ENCODE measurements around the gene PHF8.

Gene PHF8

DNA sequence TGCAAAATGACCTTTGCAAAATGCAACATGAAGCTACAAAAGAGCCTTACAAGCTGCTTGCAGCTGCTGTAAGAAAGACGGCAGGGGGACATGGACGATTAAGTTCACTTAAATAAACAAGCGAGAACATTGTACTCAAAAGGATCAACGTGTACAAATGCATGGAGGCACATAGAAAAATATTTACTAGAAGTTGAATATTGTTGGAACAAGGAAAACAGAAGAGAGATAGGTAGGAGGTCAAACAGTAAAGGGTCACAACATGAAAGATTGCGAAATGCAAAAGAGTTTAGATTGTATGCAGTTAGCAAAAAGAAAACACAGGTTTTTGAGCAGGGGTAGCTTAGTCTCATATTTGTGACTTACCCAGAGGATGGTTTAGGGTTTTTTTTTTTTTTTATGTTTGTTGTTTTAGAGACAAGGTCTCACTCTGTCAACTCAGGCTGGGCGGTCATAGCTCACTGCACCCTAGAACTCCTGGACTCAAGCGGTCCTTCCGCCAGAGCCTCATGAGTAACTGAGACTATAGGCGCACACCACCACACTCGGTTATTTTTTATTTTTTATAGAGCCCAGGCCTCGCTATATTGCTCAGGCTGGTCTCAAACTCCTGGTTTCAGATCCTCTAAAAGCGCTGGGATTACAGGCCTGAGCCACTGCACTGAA, 1.4 kb upstream of the PHF8 start:
- peaks cover 13% of the 10 kb centered on the region for H3K4me1 Mint-ChIP-seq (ENCODE audit: low read depth)
- intact Hi-C loops (cut with micrococcal nuclease) = loop anchor here (2.0 to 10.0 kb wide), 3 partner anchors 137 to 759 kb away; partner anchors contain the start of genes FAM120C and MAGED2
- no peaks in the 10 kb centered on the region for H3K27me3 Mint-ChIP-seq
- no peak overlapping the region for H3K4me3 Mint-ChIP-seq
- no peaks in the 10 kb centered on the region for H3K9me3 Mint-ChIP-seq
- H3K27ac Mint-ChIP-seq = peak overlapping the region; percentile 95
- H3K36me3 Mint-ChIP-seq (ENCODE audit: low read depth) = peaks cover 26% of the 10 kb centered on the region

DNA sequence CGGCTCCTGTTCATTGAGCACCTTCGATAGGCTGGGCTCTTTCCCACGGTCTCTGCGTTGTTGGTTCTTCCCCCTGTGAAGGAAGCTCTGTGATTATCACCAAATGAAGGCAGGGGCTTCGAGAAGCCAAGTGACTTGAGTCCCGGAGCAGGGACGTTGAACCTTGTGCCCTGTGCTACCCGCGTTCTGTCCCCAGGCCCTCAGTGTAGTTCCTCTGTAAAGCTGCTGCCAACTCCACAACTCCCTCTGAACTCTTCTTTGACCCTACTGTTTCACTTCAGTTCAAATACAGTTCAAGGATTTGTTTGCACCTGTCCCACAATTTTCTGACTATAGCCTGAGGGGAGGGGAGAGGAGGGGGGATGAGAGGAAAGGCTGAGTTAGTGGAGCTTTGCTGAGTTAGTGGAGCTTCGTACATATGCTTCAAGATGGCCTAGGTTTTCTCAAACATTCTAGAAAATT, 635 bp upstream of the PHF8 start:
- H3K27me3 Mint-ChIP-seq = no peaks in the 10 kb centered on the region
- peaks cover 33% of the 10 kb centered on the region for H3K36me3 Mint-ChIP-seq (ENCODE audit: low read depth)
- no peaks in the 10 kb centered on the region for H3K9me3 Mint-ChIP-seq
- intact Hi-C loops (cut with micrococcal nuclease) = loop anchor here (2.0 to 10.0 kb wide), 3 partner anchors 138 to 760 kb away; partner anchors contain the start of genes FAM120C and MAGED2
- H3K4me1 Mint-ChIP-seq (ENCODE audit: low read depth) = peaks cover 18% of the 10 kb centered on the region
- peak overlapping the region; percentile 95 for H3K27ac Mint-ChIP-seq
- H3K4me3 Mint-ChIP-seq = peak overlapping the region; percentile 90

DNA sequence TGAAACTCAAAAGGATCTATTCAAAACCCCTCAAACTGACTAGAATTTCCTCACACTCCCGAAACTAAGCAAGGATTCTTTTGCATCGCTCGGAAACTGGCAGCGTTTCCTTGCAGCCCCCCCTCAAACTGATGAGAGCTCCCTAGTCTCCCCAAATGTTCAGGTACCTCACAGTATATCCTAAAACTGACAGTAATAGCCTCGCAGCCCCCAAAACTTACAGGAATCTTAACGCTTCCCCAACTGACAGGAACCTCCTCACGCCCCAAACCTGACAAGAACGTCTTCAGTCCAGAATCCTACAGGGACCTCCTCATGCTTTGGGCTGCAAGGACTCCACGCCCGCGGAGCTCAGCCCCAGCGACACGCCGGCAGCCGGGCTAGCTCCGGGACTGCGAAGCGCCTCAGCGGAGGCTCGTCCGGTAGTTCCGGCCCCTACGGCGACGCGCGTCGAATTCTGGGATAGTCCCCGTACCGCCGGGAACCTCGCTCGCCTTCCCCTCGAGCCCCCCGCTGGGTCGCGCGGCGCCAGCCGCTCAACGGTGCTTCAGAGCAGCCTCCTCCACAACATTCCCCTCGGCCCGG, 640 bp downstream of the PHF8 start:
- Mint-ChIP-seq H3K27ac (peak overlapping the region; percentile 95), H3K27me3 (no peaks in the 10 kb centered on the region), H3K9me3 (no peaks in the 10 kb centered on the region), H3K36me3 (ENCODE audit: low read depth) (peaks cover 33% of the 10 kb centered on the region), H3K4me1 (ENCODE audit: low read depth) (peaks cover 13% of the 10 kb centered on the region), H3K4me3 (peak overlapping the region; percentile 90)
- intact Hi-C loops (cut with micrococcal nuclease) = loop anchor here (2.0 to 10.0 kb wide), 2 partner anchors 139 to 761 kb away; partner anchors contain the start of genes FAM120C and MAGED2

DNA sequence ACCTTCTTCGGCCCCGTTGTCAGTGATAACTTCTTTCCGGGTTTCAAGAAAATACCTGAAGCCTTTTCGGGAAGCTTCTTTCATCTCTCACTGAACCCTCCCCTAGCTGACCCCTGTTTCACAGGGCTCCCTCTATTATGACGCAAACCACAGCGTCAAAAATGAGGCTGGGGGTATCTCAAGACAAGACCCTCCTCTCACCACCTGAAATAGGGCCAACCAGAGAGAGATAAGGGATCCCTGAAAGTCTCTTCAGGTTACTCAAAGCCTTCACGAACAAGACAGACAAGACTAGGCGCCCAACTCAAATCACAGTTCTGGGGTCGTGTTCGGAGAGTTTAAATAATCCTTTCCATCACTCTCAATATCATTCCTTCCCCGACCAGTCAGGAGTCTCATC, 1.2 kb downstream of the PHF8 start:
- H3K27me3 Mint-ChIP-seq = no peaks in the 10 kb centered on the region
- H3K27ac Mint-ChIP-seq = peak overlapping the region; percentile 95
- H3K4me1 Mint-ChIP-seq (ENCODE audit: low read depth) = peaks cover 13% of the 10 kb centered on the region
- intact Hi-C loops (cut with micrococcal nuclease) = loop anchor here (10.0 kb wide), 1 partner anchor 762 kb away; the partner anchor contains the start of gene MAGED2
- H3K4me3 Mint-ChIP-seq = peak overlapping the region; percentile 90
- no peaks in the 10 kb centered on the region for H3K9me3 Mint-ChIP-seq
- peaks cover 33% of the 10 kb centered on the region for H3K36me3 Mint-ChIP-seq (ENCODE audit: low read depth)

DNA sequence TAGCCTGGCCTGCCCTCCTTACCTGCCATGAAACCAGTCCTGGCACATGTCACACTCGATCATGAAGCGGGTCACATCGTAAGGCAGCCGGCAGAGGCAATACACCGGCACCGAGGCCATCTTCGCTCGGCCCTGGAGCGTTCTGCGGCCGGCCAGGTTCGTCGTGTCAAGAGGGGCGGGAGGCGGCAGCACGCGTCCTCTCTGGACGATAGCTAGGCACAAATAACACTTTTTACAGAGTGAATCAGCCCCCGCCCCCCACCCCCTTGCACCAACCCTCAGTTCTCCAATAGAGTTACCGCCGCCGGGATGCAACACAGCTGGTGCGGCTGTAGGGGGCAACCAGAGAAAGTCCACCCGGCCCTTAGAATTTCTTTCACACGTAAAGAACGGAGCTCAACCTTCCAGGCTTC, 1.7 kb downstream of the PHF8 start:
- intact Hi-C loops (cut with micrococcal nuclease) = loop anchor here (10.0 kb wide), 1 partner anchor 762 kb away; the partner anchor contains the start of gene MAGED2
- Mint-ChIP-seq H3K4me1 (ENCODE audit: low read depth) (peaks cover 13% of the 10 kb centered on the region), H3K9me3 (no peaks in the 10 kb centered on the region), H3K27me3 (no peaks in the 10 kb centered on the region), H3K36me3 (ENCODE audit: low read depth) (peaks cover 35% of the 10 kb centered on the region), H3K4me3 (peak overlapping the region; percentile 90), H3K27ac (peak overlapping the region; percentile 95)

DNA sequence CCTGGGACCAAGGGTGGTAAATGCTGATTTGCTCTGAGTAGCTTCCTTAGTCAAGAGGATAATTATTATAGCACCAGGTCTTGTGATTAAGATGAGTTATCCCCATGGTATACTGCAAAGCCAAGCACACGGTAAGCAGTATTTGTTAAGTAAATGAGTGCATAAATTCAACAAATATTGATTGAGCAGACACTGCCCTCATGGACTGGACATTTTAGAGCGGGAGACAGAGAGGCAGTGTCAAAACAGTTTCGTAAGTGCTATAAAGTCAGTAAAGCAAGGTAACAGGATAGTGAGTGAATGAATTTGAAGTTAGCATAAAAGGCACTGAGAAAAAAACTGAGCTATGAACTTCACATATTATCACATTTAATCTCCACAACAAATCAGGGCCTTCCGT, 13.9 kb downstream of the PHF8 start:
- Mint-ChIP-seq H3K4me1 (ENCODE audit: low read depth) (no peaks in the 10 kb centered on the region), H3K9me3 (no peaks in the 10 kb centered on the region), H3K36me3 (ENCODE audit: low read depth) (peaks cover 99% of the 10 kb centered on the region), H3K4me3 (no peak overlapping the region), H3K27ac (no peak overlapping the region), H3K27me3 (no peaks in the 10 kb centered on the region)
- intact Hi-C loops (cut with micrococcal nuclease) = no loop called here

DNA sequence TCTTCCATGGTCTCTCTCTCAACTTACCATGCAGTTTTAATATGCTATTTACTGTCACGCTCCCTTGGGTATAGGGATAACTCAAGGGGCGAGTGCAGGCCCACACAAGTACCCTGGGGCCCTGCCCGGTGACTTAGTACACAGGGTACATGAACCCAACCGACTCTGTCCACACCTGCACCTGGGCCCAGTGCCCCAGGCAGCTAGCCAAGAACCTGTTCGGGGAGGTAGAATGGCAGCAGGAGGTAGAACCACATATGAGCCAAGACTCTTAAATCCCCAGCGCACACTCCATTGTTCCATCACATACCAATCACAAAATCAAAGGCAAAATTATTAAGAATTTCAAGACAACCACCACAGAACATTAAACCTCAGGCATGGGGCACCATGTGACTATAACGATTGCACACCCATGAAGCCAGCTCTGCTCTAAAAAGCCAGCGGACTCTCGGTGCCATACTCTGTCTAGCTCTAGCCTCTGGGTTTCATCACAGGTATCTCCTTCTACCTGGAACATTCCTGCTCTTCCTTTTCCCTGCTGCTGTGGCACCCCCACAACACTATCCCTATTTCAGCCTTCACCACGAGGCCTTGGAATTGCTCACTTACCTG, 14.6 kb downstream of the PHF8 start:
- H3K9me3 Mint-ChIP-seq = no peaks in the 10 kb centered on the region
- no peaks in the 10 kb centered on the region for H3K4me1 Mint-ChIP-seq (ENCODE audit: low read depth)
- intact Hi-C loops (cut with micrococcal nuclease) = no loop called here
- H3K27me3 Mint-ChIP-seq = no peaks in the 10 kb centered on the region
- H3K27ac Mint-ChIP-seq = no peak overlapping the region
- H3K4me3 Mint-ChIP-seq = no peak overlapping the region
- peaks cover 97% of the 10 kb centered on the region for H3K36me3 Mint-ChIP-seq (ENCODE audit: low read depth)

DNA sequence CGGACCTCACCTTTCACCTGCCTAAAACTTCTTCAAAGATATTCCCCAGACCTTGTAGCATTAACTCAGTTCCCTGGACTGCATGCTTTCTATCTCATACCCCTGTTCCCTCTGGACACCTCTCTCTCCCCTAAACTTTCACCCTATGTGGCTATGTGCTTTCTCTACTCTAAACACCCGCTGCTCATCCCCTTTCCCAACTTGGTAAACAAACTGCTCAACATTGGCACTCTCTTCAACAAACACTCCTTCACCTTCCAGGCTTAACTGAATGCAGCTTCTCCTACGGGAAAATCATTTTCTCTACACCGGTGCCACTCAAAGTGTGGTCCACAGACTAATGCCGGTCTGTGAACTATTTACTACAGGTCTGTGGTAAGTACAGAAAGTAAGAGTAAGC, 19.9 kb downstream of the PHF8 start:
- Mint-ChIP-seq H3K9me3 (no peaks in the 10 kb centered on the region), H3K36me3 (ENCODE audit: low read depth) (peaks cover 92% of the 10 kb centered on the region), H3K27me3 (no peaks in the 10 kb centered on the region), H3K4me1 (ENCODE audit: low read depth) (no peaks in the 10 kb centered on the region), H3K27ac (no peak overlapping the region), H3K4me3 (no peak overlapping the region)
- intact Hi-C loops (cut with micrococcal nuclease) = no loop called here

DNA sequence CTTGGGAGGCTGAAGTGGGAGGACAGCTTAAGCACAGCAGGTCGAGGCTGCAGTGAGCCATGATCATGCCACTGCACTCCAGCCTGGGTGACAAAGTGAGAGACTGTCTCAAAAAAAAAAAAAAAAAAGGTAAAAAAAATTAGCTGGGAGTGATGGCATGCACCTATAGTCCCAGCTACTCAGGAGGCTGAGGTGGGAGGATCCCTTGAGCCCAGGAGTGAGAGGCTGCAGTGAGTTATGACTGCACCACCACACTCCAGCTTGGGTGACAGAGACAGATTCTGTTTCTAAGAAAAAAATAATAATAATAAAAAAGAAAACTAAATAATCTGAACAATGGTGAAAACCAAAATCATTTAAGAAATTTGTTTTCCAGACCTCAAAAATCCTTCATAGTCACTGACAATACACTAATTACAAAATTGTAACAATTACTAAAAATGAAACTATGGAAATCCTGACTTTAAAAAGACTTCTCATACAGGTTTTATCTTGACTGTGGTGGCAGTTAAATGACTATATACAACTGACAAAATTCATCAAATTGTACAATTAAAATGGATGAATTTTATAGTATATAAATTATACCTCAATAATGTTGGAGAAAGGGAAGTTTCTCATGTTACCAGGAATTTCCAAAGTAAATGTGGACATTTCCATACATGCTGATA, 31.3 kb downstream of the PHF8 start:
- Mint-ChIP-seq H3K4me3 (no peak overlapping the region), H3K27ac (no peak overlapping the region), H3K27me3 (no peaks in the 10 kb centered on the region), H3K4me1 (ENCODE audit: low read depth) (no peaks in the 10 kb centered on the region), H3K36me3 (ENCODE audit: low read depth) (peaks cover 78% of the 10 kb centered on the region), H3K9me3 (no peaks in the 10 kb centered on the region)
- intact Hi-C loops (cut with micrococcal nuclease) = no loop called here

DNA sequence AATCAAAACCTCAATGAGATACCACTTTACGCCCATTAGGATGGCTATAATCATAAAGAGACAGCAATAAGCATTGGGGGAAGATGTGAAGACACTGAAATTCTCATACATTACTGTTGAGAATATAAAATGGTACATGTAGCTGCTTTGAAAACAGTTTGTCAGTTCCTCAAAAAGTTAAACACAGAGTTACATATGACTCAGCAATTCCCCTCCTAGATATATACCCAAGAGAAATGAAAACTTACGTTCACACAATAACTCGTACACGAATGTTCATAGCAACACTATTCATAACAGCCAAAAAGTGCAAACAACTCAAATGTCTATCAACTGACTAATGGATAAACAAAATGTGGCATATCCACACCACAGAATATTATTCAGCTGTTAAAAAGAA, 36.6 kb downstream of the PHF8 start:
- no peaks in the 10 kb centered on the region for H3K4me1 Mint-ChIP-seq (ENCODE audit: low read depth)
- H3K4me3 Mint-ChIP-seq = no peak overlapping the region
- H3K27me3 Mint-ChIP-seq = no peaks in the 10 kb centered on the region
- intact Hi-C loops (cut with micrococcal nuclease) = no loop called here
- no peak overlapping the region for H3K27ac Mint-ChIP-seq
- no peaks in the 10 kb centered on the region for H3K9me3 Mint-ChIP-seq
- peaks cover 72% of the 10 kb centered on the region for H3K36me3 Mint-ChIP-seq (ENCODE audit: low read depth)

DNA sequence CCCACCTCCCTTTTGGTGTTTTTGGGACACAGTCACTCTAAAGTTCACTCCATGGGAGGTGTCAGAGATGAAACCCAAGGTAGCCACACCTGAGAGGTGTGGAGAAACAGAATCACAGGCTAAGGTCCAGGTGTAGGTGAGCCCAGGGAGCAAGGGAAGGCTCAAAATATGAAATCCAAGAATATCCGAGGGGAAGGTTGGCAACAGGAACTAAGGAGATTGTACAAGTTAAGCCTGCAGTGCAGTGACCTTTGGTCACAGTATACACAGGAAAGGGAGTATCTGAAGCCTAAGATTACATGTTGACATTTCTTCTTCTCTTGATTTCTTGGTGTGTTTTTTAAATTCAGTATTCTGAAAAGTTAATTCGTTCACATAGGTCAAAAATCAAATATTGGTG, 46.5 kb downstream of the PHF8 start:
- no peak overlapping the region for H3K27ac Mint-ChIP-seq
- H3K9me3 Mint-ChIP-seq = no peaks in the 10 kb centered on the region
- H3K36me3 Mint-ChIP-seq (ENCODE audit: low read depth) = peaks cover 79% of the 10 kb centered on the region
- H3K4me3 Mint-ChIP-seq = no peak overlapping the region
- intact Hi-C loops (cut with micrococcal nuclease) = no loop called here
- H3K27me3 Mint-ChIP-seq = no peaks in the 10 kb centered on the region
- no peaks in the 10 kb centered on the region for H3K4me1 Mint-ChIP-seq (ENCODE audit: low read depth)

DNA sequence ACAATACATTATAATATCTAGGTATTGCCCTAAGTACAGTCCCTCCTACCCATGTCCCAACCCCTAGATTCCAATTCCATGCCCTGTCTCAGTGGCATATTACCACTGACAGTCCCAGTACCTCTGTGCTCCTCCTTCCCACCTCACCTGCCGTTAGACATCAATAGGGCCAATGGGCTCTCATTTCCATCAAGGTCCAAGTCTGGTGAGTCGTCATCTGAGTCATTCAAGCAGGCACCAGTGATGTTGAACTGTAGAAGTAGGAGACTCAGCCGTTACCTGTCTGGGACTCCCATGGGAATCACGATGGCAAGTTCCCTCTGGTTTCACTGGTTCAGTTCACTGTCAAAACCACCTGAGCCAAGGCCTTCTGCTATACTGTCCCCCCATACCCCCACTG, 51.7 kb downstream of the PHF8 start:
- Mint-ChIP-seq H3K4me1 (ENCODE audit: low read depth) (no peaks in the 10 kb centered on the region), H3K27ac (no peak overlapping the region), H3K9me3 (no peaks in the 10 kb centered on the region), H3K36me3 (ENCODE audit: low read depth) (peaks cover 60% of the 10 kb centered on the region), H3K4me3 (no peak overlapping the region), H3K27me3 (no peaks in the 10 kb centered on the region)
- intact Hi-C loops (cut with micrococcal nuclease) = no loop called here

DNA sequence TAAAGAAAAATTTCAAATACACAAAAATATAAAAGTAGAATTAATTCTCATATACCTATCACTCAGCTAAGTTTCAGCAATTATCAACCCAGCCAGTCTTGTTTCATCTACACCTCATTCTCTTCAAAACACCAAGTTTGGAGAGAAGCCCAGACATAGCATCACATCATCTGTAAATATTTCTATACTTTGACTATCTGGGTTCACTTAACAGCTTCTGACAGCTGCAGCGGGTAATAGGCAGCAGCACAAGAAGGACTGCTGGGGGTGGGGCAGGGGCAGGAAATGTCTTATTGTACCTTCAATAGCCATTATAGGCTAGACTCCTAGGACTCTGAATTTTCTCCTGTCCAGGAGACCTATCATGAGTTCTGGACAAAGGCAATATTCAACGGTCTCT, 54.1 kb downstream of the PHF8 start:
- Mint-ChIP-seq H3K27ac (no peak overlapping the region), H3K4me3 (no peak overlapping the region), H3K9me3 (no peaks in the 10 kb centered on the region), H3K27me3 (no peaks in the 10 kb centered on the region), H3K4me1 (ENCODE audit: low read depth) (no peaks in the 10 kb centered on the region), H3K36me3 (ENCODE audit: low read depth) (peaks cover 62% of the 10 kb centered on the region)
- intact Hi-C loops (cut with micrococcal nuclease) = no loop called here

DNA sequence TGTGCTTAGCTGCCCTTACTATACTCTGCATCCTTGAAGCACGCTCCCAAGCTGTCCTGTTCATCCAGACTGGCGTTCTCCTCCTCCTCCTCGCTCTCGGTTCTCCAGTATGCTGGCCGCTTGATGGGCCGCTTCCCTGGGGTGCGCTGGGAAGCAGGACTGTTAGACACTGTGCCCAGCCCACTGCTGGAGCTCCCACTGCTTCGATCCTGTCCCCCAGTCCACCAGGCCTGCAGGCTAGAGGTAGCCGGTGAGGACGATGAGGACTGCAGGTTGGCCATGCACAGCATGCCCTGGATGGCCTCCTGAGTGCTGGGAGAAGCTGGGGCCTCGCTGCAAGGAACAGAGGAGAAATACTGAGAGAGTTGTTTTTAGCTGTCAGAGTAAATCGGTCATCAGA, 59.4 kb downstream of the PHF8 start:
- Mint-ChIP-seq H3K27me3 (no peaks in the 10 kb centered on the region), H3K36me3 (ENCODE audit: low read depth) (peaks cover 72% of the 10 kb centered on the region), H3K9me3 (no peaks in the 10 kb centered on the region), H3K4me3 (no peak overlapping the region), H3K4me1 (ENCODE audit: low read depth) (no peaks in the 10 kb centered on the region), H3K27ac (no peak overlapping the region)
- intact Hi-C loops (cut with micrococcal nuclease) = no loop called here
